ENCODE data around the gene ZC3H12D. TPM values are rescaled to one million over a fixed set of nuclear protein-coding genes. Genes with fewer than 3 reads are reported as not detected.

The ZC3H12D gene
- total and polyA plus RNA-seq, 4 donors = 1.1 to 4.7 (median 2.4) TPM

DNA sequence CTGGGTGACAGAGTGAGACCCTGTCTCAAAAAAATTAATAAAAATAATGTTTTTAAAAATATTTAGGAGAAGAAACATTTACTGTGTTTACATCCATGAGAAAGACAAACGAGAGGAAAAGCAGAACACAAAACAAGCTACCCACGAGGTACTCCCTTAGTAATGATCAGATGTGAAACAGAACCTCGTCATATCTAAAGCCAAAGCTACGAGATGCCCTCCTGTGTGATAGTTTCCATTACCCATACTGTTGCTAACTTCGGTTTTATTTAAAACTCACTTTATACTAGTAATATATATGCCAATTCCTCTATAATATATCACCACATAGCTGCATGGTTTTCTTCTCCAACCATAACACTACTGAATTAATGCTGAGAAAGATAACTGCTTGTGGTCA lies 63.7 kb downstream of the ZC3H12D start:
- no peak overlapping the region for H3K4me3 ChIP-seq
- no peak for DNase-seq
- H3K4me1 ChIP-seq (ENCODE audit: control insufficient read depth in 5 of 5, insufficient read depth in 5 of 5, low read length in 5 of 5) = peaks cover 0 to 12% (median 0%) of the 10 kb centered on the region in 5 donors
- no peak overlapping the region for H3K9ac ChIP-seq (ENCODE audit: insufficient read depth in 1 of 2, low read length in 2 of 2)
- no peak overlapping the region for H3K27ac ChIP-seq (ENCODE audit: low read depth in 1 of 2, low read length in 1 of 2)
- no peak for TF ChIP-seq CTCF (IDR thresholded peaks at IDR 0.05; ENCODE audit: control extremely low read depth, extremely low read depth)
- ATAC-seq (ENCODE audit: insufficient read depth, low FRiP score) = no peak
- H3K9me3 ChIP-seq (ENCODE audit: control insufficient read depth in 4 of 4, insufficient read depth in 3 of 4, low read length in 3 of 4) = peaks cover 0 to 2% (median 0%) of the 10 kb centered on the region in 4 donors
- 79 to 87% methylated on average over 5 of the region's 5 CpGs for WGBS, 2 donors
- no peaks in the 10 kb centered on the region for H3K36me3 ChIP-seq (ENCODE audit: control insufficient read depth in 4 of 4, insufficient read depth in 4 of 4, low read length in 4 of 4)
- no peaks in the 10 kb centered on the region for H3K27me3 ChIP-seq (ENCODE audit: control insufficient read depth in 3 of 3, insufficient read depth in 3 of 3, low read length in 2 of 3)

DNA sequence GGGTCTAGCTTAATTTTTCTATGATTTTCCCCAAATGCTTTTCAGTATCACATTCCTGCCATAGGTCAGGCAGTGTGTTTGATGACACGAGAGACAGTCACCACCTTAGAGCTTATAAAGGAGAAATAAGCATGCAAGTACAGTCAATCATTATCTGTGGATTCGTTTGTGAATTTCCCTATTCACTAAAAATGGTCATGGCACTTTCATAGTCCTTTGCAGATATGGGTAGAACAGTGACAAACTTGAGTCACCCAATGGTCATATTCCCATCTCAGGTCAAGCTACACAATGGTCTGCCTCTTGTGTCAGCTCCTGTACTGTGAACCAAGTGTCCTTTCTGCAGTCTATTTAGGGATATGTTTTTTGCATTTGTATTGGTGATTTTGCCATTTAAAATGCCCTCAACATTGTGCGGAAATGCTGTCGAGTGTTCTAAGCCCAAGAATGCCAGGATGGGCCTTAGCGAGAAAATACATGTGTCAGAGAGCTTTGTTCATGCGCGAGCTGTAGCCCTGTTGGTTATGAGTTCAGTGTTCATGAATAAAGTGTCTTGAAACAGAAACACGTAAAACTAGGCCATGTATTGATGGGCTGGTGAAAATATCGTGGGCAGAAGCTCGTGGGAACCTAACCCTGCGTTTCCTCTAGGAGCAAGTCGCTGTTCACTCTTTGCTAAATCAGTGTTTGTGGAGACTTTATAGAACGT lies 65.0 kb downstream of the ZC3H12D start:
- no peak overlapping the region for H3K4me3 ChIP-seq
- peaks cover 0 to under 1% (median 0%) of the 10 kb centered on the region in 4 donors for H3K36me3 ChIP-seq (ENCODE audit: control insufficient read depth in 4 of 4, insufficient read depth in 4 of 4, low read length in 4 of 4)
- DNase-seq (no peak), ATAC-seq (ENCODE audit: insufficient read depth, low FRiP score) (no peak)
- H3K27me3 ChIP-seq (ENCODE audit: control insufficient read depth in 3 of 3, insufficient read depth in 3 of 3, low read length in 2 of 3) = no peaks in the 10 kb centered on the region
- H3K9ac ChIP-seq (ENCODE audit: insufficient read depth in 1 of 2, low read length in 2 of 2) = no peak overlapping the region
- peaks cover 0 to 2% (median 0%) of the 10 kb centered on the region in 4 donors for H3K9me3 ChIP-seq (ENCODE audit: control insufficient read depth in 4 of 4, insufficient read depth in 3 of 4, low read length in 3 of 4)
- TF ChIP-seq CTCF (IDR thresholded peaks at IDR 0.05; ENCODE audit: control extremely low read depth, extremely low read depth) = no peak
- 88 to 94% methylated on average over 13 of the region's 13 CpGs for WGBS, 2 donors
- H3K27ac ChIP-seq (ENCODE audit: low read depth in 1 of 2, low read length in 1 of 2) = no peak overlapping the region
- peaks cover 0 to 12% (median 0%) of the 10 kb centered on the region in 5 donors for H3K4me1 ChIP-seq (ENCODE audit: control insufficient read depth in 5 of 5, insufficient read depth in 5 of 5, low read length in 5 of 5)

GRCh38 chr6:149414821-149415220 lies 70.0 kb downstream of the ZC3H12D start:
- peaks cover 0 to 2% (median 0%) of the 10 kb centered on the region in 4 donors for H3K9me3 ChIP-seq (ENCODE audit: control insufficient read depth in 4 of 4, insufficient read depth in 3 of 4, low read length in 3 of 4)
- WGBS, 2 donors = 94 to 97% methylated on average over 4 of the region's 4 CpGs

More at GRCh38 chr6:149414821-149415220, 70.0 kb downstream of the ZC3H12D start:
- TF ChIP-seq CTCF (IDR thresholded peaks at IDR 0.05; ENCODE audit: control extremely low read depth, extremely low read depth) = no peak
- H3K4me3 ChIP-seq = no peak overlapping the region
- no peak for ATAC-seq (ENCODE audit: insufficient read depth, low FRiP score)
- H3K36me3 ChIP-seq (ENCODE audit: control insufficient read depth in 4 of 4, insufficient read depth in 4 of 4, low read length in 4 of 4) = peaks cover 0 to 11% (median 6%) of the 10 kb centered on the region in 4 donors
- DNase-seq = no peak
- no peak overlapping the region for H3K27ac ChIP-seq (ENCODE audit: low read depth in 1 of 2, low read length in 1 of 2)
- no peaks in the 10 kb centered on the region for H3K27me3 ChIP-seq (ENCODE audit: control insufficient read depth in 3 of 3, insufficient read depth in 3 of 3, low read length in 2 of 3)
- no peak overlapping the region for H3K9ac ChIP-seq (ENCODE audit: insufficient read depth in 1 of 2, low read length in 2 of 2)
- H3K4me1 ChIP-seq (ENCODE audit: control insufficient read depth in 5 of 5, insufficient read depth in 5 of 5, low read length in 5 of 5) = no peaks in the 10 kb centered on the region
